Measurements from ENCODE around the gene IFIT1. TPM values are rescaled to one million over a fixed set of nuclear protein-coding genes. Genes with fewer than 3 reads are reported as not detected.
"Not testable (repeated sequence)": the region's sequence is repeated elsewhere in the genome, so short reads cannot be mapped to it uniquely, and the experiment has no call there.

The IFIT1 gene
- total and polyA plus RNA-seq, 4 donors: 16.5 to 57.2 (median 28.6) TPM

GRCh38 chr10:89350631-89351315, 41.6 kb upstream of the IFIT1 start:
- WGBS (ENCODE audit: insufficient coverage): 66% methylated on average over 5 of the region's 7 CpGs
- Histone ChIP-seq H3K27ac (ENCODE audit: low read depth, low read length) (peak overlapping the region; percentile 82), H3K4me1 (ENCODE audit: control insufficient read depth, insufficient read depth, low read length) (peaks cover 18% of the 10 kb centered on the region)
- DNase-seq (ENCODE audit: low read depth in 4 of 6, low spot score in 6 of 6); H3K4me3 ChIP-seq (ENCODE audit: low read depth, low read length); H3K27me3 ChIP-seq (ENCODE audit: control insufficient read depth, insufficient read depth, low read length); H3K36me3 ChIP-seq (ENCODE audit: control insufficient read depth, insufficient read depth, low read length); H3K9me3 ChIP-seq (ENCODE audit: control insufficient read depth, insufficient read depth, low read length): not testable (repeated sequence)

- no peaks in the 10 kb centered on the region for H3K27me3 ChIP-seq (ENCODE audit: control insufficient read depth, insufficient read depth, low read length)
- WGBS (ENCODE audit: insufficient coverage): 80% methylated on average over 1 of the region's 1 CpG
- H3K4me1 ChIP-seq (ENCODE audit: control insufficient read depth, insufficient read depth, low read length): peaks cover 18% of the 10 kb centered on the region
- no peaks in the 10 kb centered on the region for H3K9me3 ChIP-seq (ENCODE audit: control insufficient read depth, insufficient read depth, low read length)
- no peak overlapping the region for H3K4me3 ChIP-seq (ENCODE audit: low read depth, low read length)
- peak overlapping the region; percentile 82 for H3K27ac ChIP-seq (ENCODE audit: low read depth, low read length)
- peak in 1 of 6 donors; percentile 40 for DNase-seq (ENCODE audit: low read depth in 4 of 6, low spot score in 6 of 6)
- no peaks in the 10 kb centered on the region for H3K36me3 ChIP-seq (ENCODE audit: control insufficient read depth, insufficient read depth, low read length)
Measured at GRCh38 chr10:89351412-89351779, 41.0 kb upstream of the IFIT1 start.

GRCh38 chr10:89351780-89352597, 40.4 kb upstream of the IFIT1 start:
- 47% methylated on average over 12 of the region's 12 CpGs for WGBS (ENCODE audit: insufficient coverage)
- Histone ChIP-seq H3K27ac (ENCODE audit: low read depth, low read length) (peak overlapping the region; percentile 82), H3K4me1 (ENCODE audit: control insufficient read depth, insufficient read depth, low read length) (peaks cover 18% of the 10 kb centered on the region), H3K36me3 (ENCODE audit: control insufficient read depth, insufficient read depth, low read length) (no peaks in the 10 kb centered on the region), H3K27me3 (ENCODE audit: control insufficient read depth, insufficient read depth, low read length) (no peaks in the 10 kb centered on the region), H3K9me3 (ENCODE audit: control insufficient read depth, insufficient read depth, low read length) (no peaks in the 10 kb centered on the region), H3K4me3 (ENCODE audit: low read depth, low read length) (no peak overlapping the region)
- peak in 2 of 6 donors; percentile 51 to 59 for DNase-seq (ENCODE audit: low read depth in 4 of 6, low spot score in 6 of 6)

GRCh38 chr10:89352802-89353201, 39.6 kb upstream of the IFIT1 start:
- Histone ChIP-seq H3K4me3 (ENCODE audit: low read depth, low read length) (no peak overlapping the region), H3K9me3 (ENCODE audit: control insufficient read depth, insufficient read depth, low read length) (no peaks in the 10 kb centered on the region), H3K27ac (ENCODE audit: low read depth, low read length) (peak overlapping the region; percentile 82), H3K4me1 (ENCODE audit: control insufficient read depth, insufficient read depth, low read length) (peaks cover 16% of the 10 kb centered on the region), H3K27me3 (ENCODE audit: control insufficient read depth, insufficient read depth, low read length) (no peaks in the 10 kb centered on the region), H3K36me3 (ENCODE audit: control insufficient read depth, insufficient read depth, low read length) (no peaks in the 10 kb centered on the region)
- WGBS (ENCODE audit: insufficient coverage): no CpG with 5 or more reads among the region's 4 CpGs
- DNase-seq (ENCODE audit: low read depth in 4 of 6, low spot score in 6 of 6): no peak

- Histone ChIP-seq H3K4me3 (ENCODE audit: low read depth, low read length) (no peak overlapping the region), H3K36me3 (ENCODE audit: control insufficient read depth, insufficient read depth, low read length) (no peaks in the 10 kb centered on the region), H3K27ac (ENCODE audit: low read depth, low read length) (no peak overlapping the region), H3K4me1 (ENCODE audit: control insufficient read depth, insufficient read depth, low read length) (peaks cover 7% of the 10 kb centered on the region), H3K27me3 (ENCODE audit: control insufficient read depth, insufficient read depth, low read length) (no peaks in the 10 kb centered on the region), H3K9me3 (ENCODE audit: control insufficient read depth, insufficient read depth, low read length) (no peaks in the 10 kb centered on the region)
- no peak for DNase-seq (ENCODE audit: low read depth in 4 of 6, low spot score in 6 of 6)
- no CpG with 5 or more reads among the region's 2 CpGs for WGBS (ENCODE audit: insufficient coverage)
Measured at GRCh38 chr10:89355394-89355931, 37.0 kb upstream of the IFIT1 start.

GRCh38 chr10:89357096-89357495, 35.3 kb upstream of the IFIT1 start:
- DNase-seq (ENCODE audit: low read depth in 4 of 6, low spot score in 6 of 6): no peak
- Histone ChIP-seq H3K4me1 (ENCODE audit: control insufficient read depth, insufficient read depth, low read length) (no peaks in the 10 kb centered on the region), H3K36me3 (ENCODE audit: control insufficient read depth, insufficient read depth, low read length) (no peaks in the 10 kb centered on the region), H3K4me3 (ENCODE audit: low read depth, low read length) (no peak overlapping the region), H3K27me3 (ENCODE audit: control insufficient read depth, insufficient read depth, low read length) (no peaks in the 10 kb centered on the region), H3K9me3 (ENCODE audit: control insufficient read depth, insufficient read depth, low read length) (no peaks in the 10 kb centered on the region), H3K27ac (ENCODE audit: low read depth, low read length) (no peak overlapping the region)
- WGBS (ENCODE audit: insufficient coverage): no CpG with 5 or more reads among the region's 1 CpG

GRCh38 chr10:89357975-89358374, 34.4 kb upstream of the IFIT1 start:
- DNase-seq (ENCODE audit: low read depth in 4 of 6, low spot score in 6 of 6): no peak
- Histone ChIP-seq H3K27me3 (ENCODE audit: control insufficient read depth, insufficient read depth, low read length) (no peaks in the 10 kb centered on the region), H3K9me3 (ENCODE audit: control insufficient read depth, insufficient read depth, low read length) (no peaks in the 10 kb centered on the region), H3K27ac (ENCODE audit: low read depth, low read length) (no peak overlapping the region), H3K4me1 (ENCODE audit: control insufficient read depth, insufficient read depth, low read length) (no peaks in the 10 kb centered on the region), H3K4me3 (ENCODE audit: low read depth, low read length) (no peak overlapping the region), H3K36me3 (ENCODE audit: control insufficient read depth, insufficient read depth, low read length) (no peaks in the 10 kb centered on the region)
- no CpG with 5 or more reads among the region's 2 CpGs for WGBS (ENCODE audit: insufficient coverage)

GRCh38 chr10:89360157-89360556, 32.3 kb upstream of the IFIT1 start:
- no peaks in the 10 kb centered on the region for H3K36me3 ChIP-seq (ENCODE audit: control insufficient read depth, insufficient read depth, low read length)
- no peaks in the 10 kb centered on the region for H3K9me3 ChIP-seq (ENCODE audit: control insufficient read depth, insufficient read depth, low read length)
- H3K4me3 ChIP-seq (ENCODE audit: low read depth, low read length): no peak overlapping the region
- H3K4me1 ChIP-seq (ENCODE audit: control insufficient read depth, insufficient read depth, low read length): no peaks in the 10 kb centered on the region
- H3K27me3 ChIP-seq (ENCODE audit: control insufficient read depth, insufficient read depth, low read length): no peaks in the 10 kb centered on the region
- no peak for DNase-seq (ENCODE audit: low read depth in 4 of 6, low spot score in 6 of 6)
- no peak overlapping the region for H3K27ac ChIP-seq (ENCODE audit: low read depth, low read length)

GRCh38 chr10:89362929-89363328, 29.5 kb upstream of the IFIT1 start:
- Histone ChIP-seq H3K9me3 (ENCODE audit: control insufficient read depth, insufficient read depth, low read length) (no peaks in the 10 kb centered on the region), H3K27me3 (ENCODE audit: control insufficient read depth, insufficient read depth, low read length) (no peaks in the 10 kb centered on the region), H3K4me1 (ENCODE audit: control insufficient read depth, insufficient read depth, low read length) (peaks cover 5% of the 10 kb centered on the region), H3K4me3 (ENCODE audit: low read depth, low read length) (no peak overlapping the region), H3K36me3 (ENCODE audit: control insufficient read depth, insufficient read depth, low read length) (no peaks in the 10 kb centered on the region), H3K27ac (ENCODE audit: low read depth, low read length) (no peak overlapping the region)
- DNase-seq (ENCODE audit: low read depth in 4 of 6, low spot score in 6 of 6): no peak

Data from spinal cord (tissue), 10 donors.